Measurements from ENCODE around the gene CHRDL2.

CHRDL2 gene

DNA sequence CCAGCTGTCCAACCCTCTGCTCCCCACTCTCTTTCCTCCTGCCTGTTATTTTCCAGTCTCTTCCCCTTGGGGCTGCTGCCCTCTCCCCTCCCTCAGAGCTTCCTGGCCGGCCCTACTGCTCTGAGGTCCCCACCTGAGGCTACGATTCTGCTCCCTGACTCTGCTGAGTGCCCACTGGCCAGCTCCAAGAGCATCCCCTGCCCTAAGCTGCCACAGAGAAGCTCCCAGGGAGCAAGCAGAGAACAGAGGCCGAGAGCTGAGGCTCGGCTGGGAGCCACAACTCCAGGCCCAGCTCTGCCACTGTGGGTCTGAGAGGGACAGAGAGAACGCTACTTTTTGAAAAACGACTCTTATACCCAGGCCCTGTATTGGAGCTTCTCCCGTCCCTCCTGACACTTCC is 61.1 kb downstream of the CHRDL2 start (continued):
- TF ChIP-seq ISL1 (CRISPR knock-in tag; IDR thresholded peaks at IDR 0.05): no peak
- TF ChIP-seq ZNF8 (CRISPR knock-in tag; IDR thresholded peaks at IDR 0.05): no peak

- no peak for ATAC-seq
- TF ChIP-seq, protein P1, sequence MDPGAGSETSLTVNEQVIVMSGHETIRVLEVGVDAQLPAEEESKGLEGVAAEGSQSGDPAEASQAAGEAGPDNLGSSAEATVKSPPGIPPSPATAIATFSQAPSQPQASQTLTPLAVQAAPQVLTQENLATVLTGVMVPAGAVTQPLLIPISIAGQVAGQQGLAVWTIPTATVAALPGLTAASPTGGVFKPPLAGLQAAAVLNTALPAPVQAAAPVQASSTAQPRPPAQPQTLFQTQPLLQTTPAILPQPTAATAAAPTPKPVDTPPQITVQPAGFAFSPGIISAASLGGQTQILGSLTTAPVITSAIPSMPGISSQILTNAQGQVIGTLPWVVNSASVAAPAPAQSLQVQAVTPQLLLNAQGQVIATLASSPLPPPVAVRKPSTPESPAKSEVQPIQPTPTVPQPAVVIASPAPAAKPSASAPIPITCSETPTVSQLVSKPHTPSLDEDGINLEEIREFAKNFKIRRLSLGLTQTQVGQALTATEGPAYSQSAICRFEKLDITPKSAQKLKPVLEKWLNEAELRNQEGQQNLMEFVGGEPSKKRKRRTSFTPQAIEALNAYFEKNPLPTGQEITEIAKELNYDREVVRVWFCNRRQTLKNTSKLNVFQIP (CRISPR knock-in tag; IDR thresholded peaks at IDR 0.05; ENCODE audit: borderline replicate concordance, low read depth): no peak
- TF ChIP-seq ISL1 (CRISPR knock-in tag; IDR thresholded peaks at IDR 0.05) (no peak), ZNF565 (CRISPR knock-in tag; conservative IDR thresholded peaks at IDR 0.05; ENCODE audit: low read depth) (no peak), ZC3H10 (CRISPR knock-in tag; IDR thresholded peaks at IDR 0.05) (no peak), PPARA (CRISPR knock-in tag; IDR thresholded peaks at IDR 0.05; ENCODE audit: borderline replicate concordance) (no peak), ESRRG (CRISPR knock-in tag; IDR thresholded peaks at IDR 0.05) (no peak), CSRNP3 (CRISPR knock-in tag; IDR thresholded peaks at IDR 0.05) (no peak), ARNTL (CRISPR knock-in tag; IDR thresholded peaks at IDR 0.05; ENCODE audit: borderline replicate concordance, low read depth) (no peak), TOX (CRISPR knock-in tag; IDR thresholded peaks at IDR 0.05; ENCODE audit: borderline replicate concordance) (no peak), BACH2 (CRISPR knock-in tag; IDR thresholded peaks at IDR 0.05; ENCODE audit: borderline replicate concordance) (no peak), ZFP3 (CRISPR knock-in tag; IDR thresholded peaks at IDR 0.05) (no peak), OSR1 (CRISPR knock-in tag; IDR thresholded peaks at IDR 0.05) (no peak), CSDC2 (CRISPR knock-in tag; IDR thresholded peaks at IDR 0.05) (no peak), PATZ1 (CRISPR knock-in tag; IDR thresholded peaks at IDR 0.05; ENCODE audit: borderline replicate concordance) (no peak), RARB (CRISPR knock-in tag; IDR thresholded peaks at IDR 0.05) (no peak), GLIS3 (CRISPR knock-in tag; IDR thresholded peaks at IDR 0.05) (no peak)
- TF ChIP-seq, protein P2, sequence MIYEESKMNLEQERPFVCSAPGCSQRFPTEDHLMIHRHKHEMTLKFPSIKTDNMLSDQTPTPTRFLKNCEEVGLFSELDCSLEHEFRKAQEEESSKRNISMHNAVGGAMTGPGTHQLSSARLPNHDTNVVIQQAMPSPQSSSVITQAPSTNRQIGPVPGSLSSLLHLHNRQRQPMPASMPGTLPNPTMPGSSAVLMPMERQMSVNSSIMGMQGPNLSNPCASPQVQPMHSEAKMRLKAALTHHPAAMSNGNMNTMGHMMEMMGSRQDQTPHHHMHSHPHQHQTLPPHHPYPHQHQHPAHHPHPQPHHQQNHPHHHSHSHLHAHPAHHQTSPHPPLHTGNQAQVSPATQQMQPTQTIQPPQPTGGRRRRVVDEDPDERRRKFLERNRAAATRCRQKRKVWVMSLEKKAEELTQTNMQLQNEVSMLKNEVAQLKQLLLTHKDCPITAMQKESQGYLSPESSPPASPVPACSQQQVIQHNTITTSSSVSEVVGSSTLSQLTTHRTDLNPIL (CRISPR knock-in tag; IDR thresholded peaks at IDR 0.05; ENCODE audit: low read depth): no peak
Observed at GRCh38 chr11:74669211-74670160, 61.7 kb downstream of the CHRDL2 start.

GRCh38 chr11:74663315-74663714 is 67.9 kb downstream of the CHRDL2 start:
- TF ChIP-seq CSRNP3 (CRISPR knock-in tag; IDR thresholded peaks at IDR 0.05): no peak
- TF ChIP-seq RARB (CRISPR knock-in tag; IDR thresholded peaks at IDR 0.05): no peak
- no peak for TF ChIP-seq TCF4 (CRISPR knock-in tag; IDR thresholded peaks at IDR 0.05; ENCODE audit: borderline replicate concordance)
- TF ChIP-seq PATZ1 (CRISPR knock-in tag; IDR thresholded peaks at IDR 0.05; ENCODE audit: borderline replicate concordance): no peak
- no peak for ATAC-seq

All from SK-N-SH treated with all-trans-retinoic acid at 6 μM for 48 hours (cell line).